Ascending aorta (tissue), 2 donors: ENCODE measurements around the gene CALHM5. TPM values are rescaled to one million over a fixed set of nuclear protein-coding genes. Genes with fewer than 3 reads are reported as not detected.

Source experiments
- DNase-seq, 2 donors: peaks; one replicate each; pipeline ENCODE4 v3.0.0-alpha.2; 2019; ENCODE audit warnings: low spot score in 2 of 2
- H3K27ac ChIP-seq, 2 donors: fragments of 200-600 bp; sonication (generic); one replicate each; pipeline ENCODE4 v1.5.1; 2016 to 2017; ENCODE audit warnings: mild to moderate bottlenecking in 1 of 2
- H3K27me3 ChIP-seq: fragments of 200-600 bp; sonication (generic); one replicate; pipeline ENCODE4 v1.5.1; 2017
- H3K36me3 ChIP-seq, 2 donors: fragments of 200-600 bp; sonication (generic); one replicate each; pipeline ENCODE4 v1.5.1; 2016
- H3K4me1 ChIP-seq, 2 donors: fragments of 200-600 bp; sonication (generic); one replicate each; pipeline ENCODE4 v1.5.1; 2016 to 2017; ENCODE audit warnings: mild to moderate bottlenecking in 1 of 2
- H3K4me3 ChIP-seq, 2 donors: fragments of 200-600 bp; sonication (generic); one replicate each; pipeline ENCODE4 v1.5.1; 2016 to 2017; ENCODE audit warnings: mild to moderate bottlenecking in 1 of 2
- H3K9me3 ChIP-seq, 2 donors: fragments of 200-600 bp; sonication (generic); one replicate each; pipeline ENCODE4 v1.5.1; 2016
- CTCF ChIP-seq, 3 experiments: fragments of 200-600 bp in 2 of 3; fragments of 450-650 bp in 1 of 3; sonication (generic) in 2 of 3; IDR thresholded peaks; one replicate each; pipeline ENCODE4 v1.5.1; 2016 to 2019; ENCODE audit warnings: antibody characterized with exemption in 3 of 3, mild to moderate bottlenecking in 1 of 3, moderate library complexity in 1 of 3
- intact Hi-C: fragments of 100-400 bp; cut with DNase I; formaldehyde crosslinking; loops from one replicate; pipeline ENCODE4 v1.15.1; 2023
- total RNA-seq: library from RNA; depleted of rRNA; stranded (reverse); fragments of >200 nt; gene quantifications from one replicate; pipeline ENCODE4 v1.1.0, GENCODE V29; 2016

Gene CALHM5
- total RNA-seq, 1 donor from 2014 or later = 3.4 TPM

GRCh38 chr6:116562019-116562403 is 50.6 kb downstream of the CALHM5 start:
- TF ChIP-seq CTCF (IDR thresholded peaks at IDR 0.05) = no peak
- intact Hi-C loops = loop anchor here (5.0 kb wide), 1 partner anchor 345 kb away; no protein-coding TSS in a partner anchor
- Histone ChIP-seq H3K4me1 (no peaks in the 10 kb centered on the region), H3K27ac (no peak overlapping the region), H3K36me3 (no peaks in the 10 kb centered on the region), H3K27me3 (no peaks in the 10 kb centered on the region), H3K4me3 (no peak overlapping the region), H3K9me3 (no peaks in the 10 kb centered on the region)
- no peak for DNase-seq

- Histone ChIP-seq H3K27me3 (no peaks in the 10 kb centered on the region), H3K36me3 (no peaks in the 10 kb centered on the region), H3K27ac (no peak overlapping the region), H3K4me3 (no peak overlapping the region), H3K4me1 (no peaks in the 10 kb centered on the region), H3K9me3 (no peaks in the 10 kb centered on the region)
- no peak for TF ChIP-seq CTCF (IDR thresholded peaks at IDR 0.05)
- no peak for DNase-seq
- intact Hi-C loops = loop anchor here (5.0 kb wide), 1 partner anchor 345 kb away; no protein-coding TSS in a partner anchor
These were observed 51.2 kb downstream of the CALHM5 start for GRCh38 chr6:116562614-116563013.

- Histone ChIP-seq H3K27me3 (no peaks in the 10 kb centered on the region), H3K4me3 (no peak overlapping the region), H3K36me3 (no peaks in the 10 kb centered on the region), H3K4me1 (no peaks in the 10 kb centered on the region), H3K9me3 (no peaks in the 10 kb centered on the region), H3K27ac (no peak overlapping the region)
- DNase-seq = no peak
- no peak for TF ChIP-seq CTCF (IDR thresholded peaks at IDR 0.05)
- intact Hi-C loops = loop anchor here (5.0 kb wide), 1 partner anchor 347 kb away; no protein-coding TSS in a partner anchor
These were observed 52.4 kb downstream of the CALHM5 start for GRCh38 chr6:116563830-116564229.

GRCh38 chr6:116564311-116564710 is 52.9 kb downstream of the CALHM5 start:
- no peak overlapping the region for H3K27ac ChIP-seq
- H3K4me3 ChIP-seq = no peak overlapping the region
- intact Hi-C loops = loop anchor here (5.0 kb wide), 1 partner anchor 347 kb away; no protein-coding TSS in a partner anchor
- DNase-seq = no peak
- H3K27me3 ChIP-seq = no peaks in the 10 kb centered on the region
- H3K4me1 ChIP-seq = no peaks in the 10 kb centered on the region
- no peaks in the 10 kb centered on the region for H3K9me3 ChIP-seq
- no peaks in the 10 kb centered on the region for H3K36me3 ChIP-seq
- no peak for TF ChIP-seq CTCF (IDR thresholded peaks at IDR 0.05)

- DNase-seq = peak in 1 of 2 donors; percentile 64
- H3K9me3 ChIP-seq = no peaks in the 10 kb centered on the region
- no peak for TF ChIP-seq CTCF (IDR thresholded peaks at IDR 0.05)
- no peaks in the 10 kb centered on the region for H3K36me3 ChIP-seq
- intact Hi-C loops = loop anchor here (5.0 kb wide), 1 partner anchor 348 kb away; no protein-coding TSS in a partner anchor
- H3K4me1 ChIP-seq = peaks cover 0 to 2% of the 10 kb centered on the region in 2 donors
- peak overlapping the region; percentile 43 to 68 for H3K4me3 ChIP-seq
- H3K27ac ChIP-seq = no peak overlapping the region
- no peaks in the 10 kb centered on the region for H3K27me3 ChIP-seq
These were observed 53.8 kb downstream of the CALHM5 start for GRCh38 chr6:116564921-116565872.
